Measurements from ENCODE around the gene SKIC3. TPM values are rescaled to one million over a fixed set of nuclear protein-coding genes. Genes with fewer than 3 reads are reported as not detected.

Gene SKIC3
- total RNA-seq, 4 donors from 2014 or later = 81.7 to 270 (median 91.8) TPM

- Histone ChIP-seq H3K27me3 (no peaks in the 10 kb centered on the region), H3K9me3 (no peaks in the 10 kb centered on the region), H3K4me1 (no peaks in the 10 kb centered on the region), H3K4me3 (no peak overlapping the region), H3K36me3 (no peaks in the 10 kb centered on the region), H3K27ac (no peak overlapping the region)
- TF ChIP-seq CTCF (IDR thresholded peaks at IDR 0.05) (no peak), POLR2A (IDR thresholded peaks at IDR 0.05) (no peak), POLR2AphosphoS5 (IDR thresholded peaks at IDR 0.05) (no peak), EP300 (IDR thresholded peaks at IDR 0.05) (no peak)
- WGBS = 100% methylated on average over 1 of the region's 1 CpG
- DNase-seq (ENCODE audit: low spot score in 2 of 2) = no peak
Measured at GRCh38 chr5:95583992-95584391, 29.2 kb upstream of the SKIC3 start.

GRCh38 chr5:95581576-95581975, 26.8 kb upstream of the SKIC3 start:
- Histone ChIP-seq H3K9me3 (no peaks in the 10 kb centered on the region), H3K27me3 (no peaks in the 10 kb centered on the region), H3K27ac (no peak overlapping the region), H3K4me3 (no peak overlapping the region), H3K4me1 (no peaks in the 10 kb centered on the region), H3K36me3 (no peaks in the 10 kb centered on the region)
- WGBS = 95% methylated on average over 2 of the region's 2 CpGs
- DNase-seq (ENCODE audit: low spot score in 2 of 2) = no peak
- TF ChIP-seq POLR2AphosphoS5 (IDR thresholded peaks at IDR 0.05) (no peak), POLR2A (IDR thresholded peaks at IDR 0.05) (no peak), CTCF (IDR thresholded peaks at IDR 0.05) (no peak), EP300 (IDR thresholded peaks at IDR 0.05) (no peak)

GRCh38 chr5:95572016-95572415, 17.2 kb upstream of the SKIC3 start:
- Histone ChIP-seq H3K4me3 (no peak overlapping the region), H3K36me3 (peaks cover 12% of the 10 kb centered on the region), H3K4me1 (no peaks in the 10 kb centered on the region), H3K27ac (no peak overlapping the region), H3K9me3 (no peaks in the 10 kb centered on the region), H3K27me3 (no peaks in the 10 kb centered on the region)
- no peak for TF ChIP-seq CTCF (IDR thresholded peaks at IDR 0.05)
- TF ChIP-seq EP300 (IDR thresholded peaks at IDR 0.05) = no peak
- TF ChIP-seq POLR2A (IDR thresholded peaks at IDR 0.05) = no peak
- no peak for TF ChIP-seq POLR2AphosphoS5 (IDR thresholded peaks at IDR 0.05)
- WGBS = 91% methylated on average over 2 of the region's 2 CpGs
- DNase-seq (ENCODE audit: low spot score in 2 of 2) = no peak

GRCh38 chr5:95565280-95565920, 10.6 kb upstream of the SKIC3 start:
- no peak for DNase-seq (ENCODE audit: low spot score in 2 of 2)
- H3K4me3 ChIP-seq = no peak overlapping the region
- H3K36me3 ChIP-seq = peaks cover 12% of the 10 kb centered on the region
- no peaks in the 10 kb centered on the region for H3K9me3 ChIP-seq
- no peak for TF ChIP-seq CTCF (IDR thresholded peaks at IDR 0.05)
- TF ChIP-seq POLR2AphosphoS5 (IDR thresholded peaks at IDR 0.05) = no peak
- no peak for TF ChIP-seq POLR2A (IDR thresholded peaks at IDR 0.05)
- TF ChIP-seq EP300 (IDR thresholded peaks at IDR 0.05) = no peak
- no peaks in the 10 kb centered on the region for H3K4me1 ChIP-seq
- H3K27ac ChIP-seq = no peak overlapping the region
- no peaks in the 10 kb centered on the region for H3K27me3 ChIP-seq
- WGBS = 90% methylated on average over 4 of the region's 4 CpGs

GRCh38 chr5:95564450-95564849, 9.7 kb upstream of the SKIC3 start:
- Histone ChIP-seq H3K4me1 (no peaks in the 10 kb centered on the region), H3K4me3 (no peak overlapping the region), H3K27ac (no peak overlapping the region), H3K36me3 (peaks cover 8% of the 10 kb centered on the region), H3K9me3 (no peaks in the 10 kb centered on the region), H3K27me3 (no peaks in the 10 kb centered on the region)
- WGBS = 70% methylated on average over 4 of the region's 4 CpGs
- DNase-seq (ENCODE audit: low spot score in 2 of 2) = no peak
- no peak for TF ChIP-seq POLR2A (IDR thresholded peaks at IDR 0.05)
- TF ChIP-seq EP300 (IDR thresholded peaks at IDR 0.05) = no peak
- TF ChIP-seq CTCF (IDR thresholded peaks at IDR 0.05) = no peak
- TF ChIP-seq POLR2AphosphoS5 (IDR thresholded peaks at IDR 0.05) = no peak

Data from suprapubic skin (tissue), 4 donors.